ENCODE data around the gene LZIC.

GRCh38 chr1:9917901-9918300 lies 25.3 kb downstream of the LZIC start:
- no peak for TF ChIP-seq CTCF (conservative IDR thresholded peaks at IDR 0.05; ENCODE audit: low read depth, low read length)
- no peak for TF ChIP-seq EZH2 (IDR thresholded peaks at IDR 0.05; ENCODE audit: low read length, unreplicated experiment)
